Natural killer cell (primary cell): ENCODE data around the gene SYNCRIP. TPM values are rescaled to one million over a fixed set of nuclear protein-coding genes. Genes with fewer than 3 reads are reported as not detected.

Source experiments
- ATAC-seq, 3 donors: fragments of 150-1000 bp in 2 of 3; fragments of 200-7000 bp in 1 of 3; cut with Tn5 transposase; 1 replicate in 1 of 3; 2 replicates in 2 of 3; pipeline ENCODE4 v1.10.0; 2021; ENCODE audit warnings: mild to moderate bottlenecking in 2 of 3, moderate library complexity in 2 of 3
- DNase-seq, 2 donors: peaks; one replicate each; pipeline versions ENCODE4 v3.0.0 to v3.0.0-alpha.2; 2013 to 2021; ENCODE audit warnings: mixed read lengths in 1 of 2
- H3K27ac ChIP-seq: one replicate; pipeline ENCODE4 v1.5.1; 2013; ENCODE audit warnings: mild to moderate bottlenecking, low read length
- H3K27me3 ChIP-seq: one replicate; pipeline ENCODE4 v1.6.1; 2013; ENCODE audit warnings: low read length; ENCODE audit not compliant: control insufficient read depth, insufficient read depth
- H3K36me3 ChIP-seq: one replicate; pipeline ENCODE4 v1.6.1; 2013; ENCODE audit warnings: low read length; ENCODE audit not compliant: control insufficient read depth, insufficient read depth
- H3K4me1 ChIP-seq: one replicate; pipeline ENCODE4 v1.6.1; 2013; ENCODE audit warnings: low read length; ENCODE audit not compliant: control insufficient read depth, insufficient read depth
- H3K4me3 ChIP-seq: one replicate; pipeline ENCODE4 v1.5.1; 2013; ENCODE audit warnings: low read length
- H3K9me3 ChIP-seq: one replicate; pipeline ENCODE4 v1.6.1; 2013; ENCODE audit warnings: low read length; ENCODE audit not compliant: control insufficient read depth, insufficient read depth
- H3K27ac Mint-ChIP-seq, 2 donors: one replicate each; pipeline ENCODE4 v1.8.0; 2022; ENCODE audit warnings: mild to moderate bottlenecking in 2 of 2, mixed read lengths in 2 of 2, moderate library complexity in 1 of 2
- H3K27me3 Mint-ChIP-seq, 2 donors: one replicate each; pipeline ENCODE4 v1.8.0; 2022; ENCODE audit warnings: low read depth in 2 of 2, mixed read lengths in 2 of 2
- H3K36me3 Mint-ChIP-seq: one replicate; pipeline ENCODE4 v1.8.0; 2022; ENCODE audit warnings: mixed read lengths
- H3K4me1 Mint-ChIP-seq, 2 donors: one replicate each; pipeline ENCODE4 v1.8.0; 2022; ENCODE audit warnings: mixed read lengths in 2 of 2
- H3K4me3 Mint-ChIP-seq: one replicate; pipeline ENCODE4 v1.8.0; 2022; ENCODE audit warnings: mild to moderate bottlenecking, moderate library complexity, mixed read lengths
- H3K9me3 Mint-ChIP-seq, 2 donors: one replicate each; pipeline ENCODE4 v1.8.0; 2022; ENCODE audit warnings: mixed read lengths in 2 of 2
- WGBS: methylation state at CpG from one replicate; pipeline ENCODE4 v1.1.7; 2013; ENCODE audit warnings: missing lambda C conversion rate; ENCODE audit not compliant: insufficient coverage; 5-methylcytosine and 5-hydroxymethylcytosine counted together
- intact Hi-C: fragments of 100-400 bp; cut with micrococcal nuclease; formaldehyde crosslinking; loops from one replicate; pipeline ENCODE4 v1.14.2; 2022
- total RNA-seq, 4 donors: library from RNA; stranded (reverse); fragments of 120-200 nt in 1 of 4; gene quantifications; one replicate each; pipeline versions ENCODE4 v1.2.3 to v1.2.4, GENCODE V29; 2013 to 2022
- TF ChIP-seq, protein P1 (sequence below): fragments of 200-600 bp; IDR thresholded peaks from one replicate; pipeline ENCODE4 v1.8.0; 2022; ENCODE audit warnings: antibody characterized with exemption

Gene SYNCRIP
- total RNA-seq, 3 donors from 2014 or later (not counting 1 experiment from before 2014, with no cell fraction given), result 65.8 to 99.1 (median 80.9) TPM

DNA sequence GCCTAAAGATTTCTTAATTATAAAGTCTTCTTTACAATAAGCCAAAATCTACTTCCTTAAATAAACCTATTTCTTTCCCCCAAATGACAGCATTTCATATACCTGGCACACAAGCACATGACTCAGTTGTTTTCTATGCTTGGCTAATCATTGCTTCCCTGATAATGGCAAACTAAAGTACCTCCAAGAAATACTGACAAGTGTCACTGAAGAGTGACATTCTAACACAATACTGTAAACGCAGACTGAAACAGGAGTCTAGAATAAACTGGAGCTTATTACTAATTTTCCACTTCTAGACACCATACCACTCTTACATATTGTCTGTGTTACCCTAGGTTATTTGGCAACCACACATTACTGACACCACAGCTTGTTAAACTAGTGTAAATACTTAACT, 14.3 kb downstream of the SYNCRIP start:
- Mint-ChIP-seq H3K4me3 (no peak overlapping the region), H3K36me3 (peaks cover 14% of the 10 kb centered on the region), H3K27ac (peak overlapping the region; percentile 42 to 73), H3K4me1 (peaks cover 52 to 57% of the 10 kb centered on the region in 2 donors), H3K27me3 (no peaks in the 10 kb centered on the region), H3K9me3 (no peaks in the 10 kb centered on the region)
- Histone ChIP-seq H3K27ac (no peak overlapping the region), H3K27me3 (no peaks in the 10 kb centered on the region), H3K4me3 (no peak overlapping the region), H3K9me3 (no peaks in the 10 kb centered on the region), H3K4me1 (no peaks in the 10 kb centered on the region), H3K36me3 (peaks cover 70% of the 10 kb centered on the region)
- intact Hi-C loops, result no loop called here
- no peak for ATAC-seq
- DNase-seq, result no peak
- TF ChIP-seq, protein P1, sequence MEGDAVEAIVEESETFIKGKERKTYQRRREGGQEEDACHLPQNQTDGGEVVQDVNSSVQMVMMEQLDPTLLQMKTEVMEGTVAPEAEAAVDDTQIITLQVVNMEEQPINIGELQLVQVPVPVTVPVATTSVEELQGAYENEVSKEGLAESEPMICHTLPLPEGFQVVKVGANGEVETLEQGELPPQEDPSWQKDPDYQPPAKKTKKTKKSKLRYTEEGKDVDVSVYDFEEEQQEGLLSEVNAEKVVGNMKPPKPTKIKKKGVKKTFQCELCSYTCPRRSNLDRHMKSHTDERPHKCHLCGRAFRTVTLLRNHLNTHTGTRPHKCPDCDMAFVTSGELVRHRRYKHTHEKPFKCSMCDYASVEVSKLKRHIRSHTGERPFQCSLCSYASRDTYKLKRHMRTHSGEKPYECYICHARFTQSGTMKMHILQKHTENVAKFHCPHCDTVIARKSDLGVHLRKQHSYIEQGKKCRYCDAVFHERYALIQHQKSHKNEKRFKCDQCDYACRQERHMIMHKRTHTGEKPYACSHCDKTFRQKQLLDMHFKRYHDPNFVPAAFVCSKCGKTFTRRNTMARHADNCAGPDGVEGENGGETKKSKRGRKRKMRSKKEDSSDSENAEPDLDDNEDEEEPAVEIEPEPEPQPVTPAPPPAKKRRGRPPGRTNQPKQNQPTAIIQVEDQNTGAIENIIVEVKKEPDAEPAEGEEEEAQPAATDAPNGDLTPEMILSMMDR, result no peak
- WGBS, result 94% methylated on average over 1 of the region's 1 CpG

DNA sequence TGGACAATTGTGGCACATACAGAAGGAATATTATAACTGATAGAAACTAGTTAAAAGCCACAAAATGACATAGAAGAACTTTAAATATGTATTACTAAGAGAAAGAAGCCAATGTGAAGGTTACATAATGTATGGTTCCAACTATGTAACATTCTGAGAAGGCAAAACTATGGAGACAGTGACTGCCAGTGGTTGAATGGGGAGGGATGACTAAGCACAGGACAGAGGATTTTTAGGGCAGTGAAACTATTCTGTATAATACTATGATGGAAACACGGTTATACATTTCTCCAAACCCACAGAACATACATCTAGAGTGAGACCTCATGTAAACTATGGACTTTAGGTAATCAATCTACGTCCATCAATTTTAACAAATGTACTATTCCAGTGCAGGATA, 22.4 kb downstream of the SYNCRIP start:
- TF ChIP-seq, protein P1, result no peak
- Mint-ChIP-seq H3K36me3 (peaks cover 30% of the 10 kb centered on the region), H3K27ac (peak overlapping the region; percentile 10 to 57), H3K4me3 (no peak overlapping the region), H3K4me1 (peaks cover 28 to 47% of the 10 kb centered on the region in 2 donors), H3K27me3 (no peaks in the 10 kb centered on the region), H3K9me3 (no peaks in the 10 kb centered on the region)
- DNase-seq, result no peak
- Histone ChIP-seq H3K9me3 (no peaks in the 10 kb centered on the region), H3K27me3 (no peaks in the 10 kb centered on the region), H3K27ac (no peak overlapping the region), H3K36me3 (peaks cover 82% of the 10 kb centered on the region), H3K4me3 (no peak overlapping the region), H3K4me1 (no peaks in the 10 kb centered on the region)
- no peak for ATAC-seq
- WGBS, result no CpG with 5 or more reads among the region's 2 CpGs
- intact Hi-C loops, result no loop called here

DNA sequence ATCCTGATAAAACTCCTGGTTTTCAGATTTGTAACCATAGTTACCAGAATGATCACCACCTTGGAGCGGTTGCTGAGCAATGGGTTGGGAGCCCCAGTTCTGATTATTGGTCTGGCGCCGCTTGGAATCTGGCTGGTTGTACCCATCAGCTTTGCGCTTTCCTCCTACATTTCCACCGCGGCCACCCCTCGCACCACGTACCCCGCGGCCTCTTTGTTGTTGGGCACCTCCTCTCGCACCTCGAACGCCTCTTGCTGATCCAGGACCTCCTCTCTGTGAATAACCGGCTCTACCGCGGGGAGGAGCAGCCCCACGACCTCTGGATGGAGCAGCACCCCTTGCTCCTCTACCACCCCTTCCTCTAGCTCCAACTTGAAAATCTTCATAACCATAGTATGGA, 27.9 kb downstream of the SYNCRIP start:
- H3K27ac Mint-ChIP-seq, result peak overlapping the region; percentile 23 to 64
- no peaks in the 10 kb centered on the region for H3K27me3 Mint-ChIP-seq
- peaks cover 21 to 30% of the 10 kb centered on the region in 2 donors for H3K4me1 Mint-ChIP-seq
- intact Hi-C loops, result no loop called here
- no peaks in the 10 kb centered on the region for H3K9me3 ChIP-seq
- TF ChIP-seq, protein P1, result no peak
- H3K4me3 ChIP-seq, result no peak overlapping the region
- H3K27me3 ChIP-seq, result no peaks in the 10 kb centered on the region
- no peaks in the 10 kb centered on the region for H3K4me1 ChIP-seq
- no peak overlapping the region for H3K27ac ChIP-seq
- DNase-seq, result no peak
- no peak for ATAC-seq
- H3K36me3 ChIP-seq, result peaks cover 89% of the 10 kb centered on the region
- H3K9me3 Mint-ChIP-seq, result no peaks in the 10 kb centered on the region
- H3K36me3 Mint-ChIP-seq, result peaks cover 30% of the 10 kb centered on the region
- WGBS, result 97% methylated on average over 17 of the region's 17 CpGs
- no peak overlapping the region for H3K4me3 Mint-ChIP-seq
